HL-60 (cell line): ENCODE measurements around the gene RTTN.

Source experiments
- POLR2AphosphoS5 ChIP-seq: IDR thresholded peaks from 2 replicates; pipeline ENCODE4 v1.6.1; 2012; ENCODE audit warnings: low read depth
- TF ChIP-seq, protein P1 (sequence below): IDR thresholded peaks from one replicate; pipeline ENCODE4 v1.5.1; 2011; ENCODE audit warnings: low read length, control low read depth, inconsistent platforms; ENCODE audit not compliant: insufficient read depth

DNA sequence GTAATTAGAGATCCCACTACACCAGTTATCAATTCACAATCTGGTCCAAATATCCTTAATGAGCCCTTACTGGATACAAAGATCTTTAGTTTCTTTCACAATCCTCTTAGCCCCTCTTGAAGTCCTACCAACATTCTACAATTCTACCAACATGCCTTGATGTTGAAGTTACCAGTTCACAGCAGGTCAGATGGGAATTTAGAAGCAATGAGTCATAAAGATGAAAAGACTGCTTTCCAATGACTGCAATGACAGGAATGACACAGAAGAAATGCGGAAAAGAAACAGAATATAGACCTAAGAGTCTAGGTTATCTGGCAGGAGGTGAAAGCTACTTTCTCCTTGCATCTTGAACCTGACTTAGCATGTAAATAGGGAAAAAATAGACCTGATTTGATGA lies 24.5 kb downstream of the RTTN start:
- TF ChIP-seq, protein P1, sequence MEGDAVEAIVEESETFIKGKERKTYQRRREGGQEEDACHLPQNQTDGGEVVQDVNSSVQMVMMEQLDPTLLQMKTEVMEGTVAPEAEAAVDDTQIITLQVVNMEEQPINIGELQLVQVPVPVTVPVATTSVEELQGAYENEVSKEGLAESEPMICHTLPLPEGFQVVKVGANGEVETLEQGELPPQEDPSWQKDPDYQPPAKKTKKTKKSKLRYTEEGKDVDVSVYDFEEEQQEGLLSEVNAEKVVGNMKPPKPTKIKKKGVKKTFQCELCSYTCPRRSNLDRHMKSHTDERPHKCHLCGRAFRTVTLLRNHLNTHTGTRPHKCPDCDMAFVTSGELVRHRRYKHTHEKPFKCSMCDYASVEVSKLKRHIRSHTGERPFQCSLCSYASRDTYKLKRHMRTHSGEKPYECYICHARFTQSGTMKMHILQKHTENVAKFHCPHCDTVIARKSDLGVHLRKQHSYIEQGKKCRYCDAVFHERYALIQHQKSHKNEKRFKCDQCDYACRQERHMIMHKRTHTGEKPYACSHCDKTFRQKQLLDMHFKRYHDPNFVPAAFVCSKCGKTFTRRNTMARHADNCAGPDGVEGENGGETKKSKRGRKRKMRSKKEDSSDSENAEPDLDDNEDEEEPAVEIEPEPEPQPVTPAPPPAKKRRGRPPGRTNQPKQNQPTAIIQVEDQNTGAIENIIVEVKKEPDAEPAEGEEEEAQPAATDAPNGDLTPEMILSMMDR, result no peak
- TF ChIP-seq POLR2AphosphoS5, result no peak
